Hematopoietic multipotent progenitor cell treated with erythropoietin and hydrocortisone succinate and interleukin-3 and kit ligand, for 17 days (in vitro differentiated cells): ENCODE results near the gene POLR1A.

Experiments
- DNase-seq: peaks from one replicate; pipeline ENCODE4 v3.0.0-alpha.2; 2015; ENCODE audit warnings: low spot score

The POLR1A gene

GRCh38 chr2:86105252-86105968 lies at the start of gene POLR1A:
TSS of gene POLR1A (minus strand) at chr2:86105886. CDS start at chr2:86105776, 110 bp downstream.
- DNase-seq, result peak; percentile 93

- DNase-seq, result no peak
These were observed 44.8 kb upstream of the POLR1A start for GRCh38 chr2:86150502-86150901.

DNA sequence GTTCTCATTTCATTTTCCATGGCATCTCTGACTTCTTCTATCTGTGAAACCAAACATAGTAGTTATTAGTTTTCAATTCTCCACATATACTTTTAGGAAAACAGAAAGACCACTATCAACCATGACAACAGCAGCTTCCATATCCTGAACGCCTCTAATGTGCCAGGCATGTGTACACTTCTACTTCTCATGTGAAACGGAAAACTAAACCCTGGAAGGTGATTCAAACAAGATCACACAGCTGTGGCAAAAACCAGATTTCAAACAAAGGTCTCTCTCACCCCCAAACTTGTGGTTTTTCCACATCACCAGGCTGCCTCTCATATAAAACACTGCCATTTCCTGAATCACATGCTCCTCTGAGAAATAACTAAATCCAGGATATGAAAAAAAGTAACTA lies 42.1 kb upstream of the POLR1A start:
- DNase-seq, result no peak

- DNase-seq, result no peak
These were observed 38.4 kb upstream of the POLR1A start for GRCh38 chr2:86143926-86144685.

DNA sequence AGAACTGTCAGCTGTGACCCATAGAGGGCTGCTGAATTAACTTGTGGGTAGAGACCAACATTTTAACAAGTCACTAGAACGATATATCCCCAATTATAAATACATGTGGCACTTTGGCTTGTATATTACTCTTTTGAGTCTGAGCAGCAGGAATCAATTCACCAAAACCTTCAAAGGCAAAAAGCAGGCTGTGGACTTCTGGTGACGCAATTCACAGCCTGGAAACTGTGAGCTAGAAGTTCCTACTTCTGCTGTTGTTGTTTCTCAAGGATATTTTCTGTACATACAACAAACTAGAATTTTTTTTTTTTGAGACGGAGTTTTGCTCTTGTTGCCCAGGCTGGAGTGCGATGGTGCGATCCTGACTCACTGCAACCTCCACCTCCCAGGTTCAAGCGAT lies 37.6 kb upstream of the POLR1A start:
- DNase-seq, result no peak

GRCh38 chr2:86142436-86143257 lies 37.0 kb upstream of the POLR1A start:
- no peak for DNase-seq

DNA sequence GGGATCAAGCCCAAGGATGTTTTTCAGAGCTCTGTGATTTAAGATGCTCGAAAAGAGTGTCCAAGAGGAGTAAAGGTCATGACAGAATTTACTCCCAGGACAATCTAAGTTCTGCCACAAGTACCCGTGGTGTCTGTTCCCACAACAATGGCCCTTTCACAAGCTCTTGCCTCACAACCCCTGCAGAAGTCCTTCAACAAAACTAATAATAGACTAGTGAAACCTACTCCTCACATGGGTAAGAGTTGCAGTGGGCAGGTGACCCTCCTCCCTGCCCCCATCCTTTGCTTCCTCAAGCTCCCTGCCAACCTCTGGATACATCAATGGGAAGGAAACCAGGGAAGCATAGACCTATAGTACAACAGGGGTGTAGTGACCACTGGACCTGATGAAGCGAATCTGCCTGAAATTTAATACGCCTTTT lies 35.3 kb upstream of the POLR1A start:
- no peak for DNase-seq

DNA sequence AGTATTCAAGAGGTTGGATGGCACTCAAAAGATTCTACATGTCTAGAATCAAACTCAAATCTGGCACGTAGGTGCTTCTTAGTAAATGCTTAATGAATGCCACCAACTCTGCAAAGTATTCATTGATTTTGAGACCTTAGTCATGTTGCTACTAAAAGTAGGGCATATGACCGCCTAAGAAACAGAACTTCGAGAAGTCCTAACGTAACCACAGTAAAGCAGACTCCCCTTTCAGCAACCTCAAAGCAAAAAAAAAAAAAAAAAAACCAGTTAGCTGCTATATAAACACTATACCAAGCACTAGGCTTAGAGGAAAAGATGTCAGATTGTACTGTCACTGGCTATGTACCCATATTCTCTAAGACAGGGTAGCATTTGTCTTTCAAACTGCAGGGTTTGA lies 34.3 kb upstream of the POLR1A start:
- no peak for DNase-seq

GRCh38 chr2:86138736-86139625 lies 33.3 kb upstream of the POLR1A start:
- DNase-seq, result no peak

DNA sequence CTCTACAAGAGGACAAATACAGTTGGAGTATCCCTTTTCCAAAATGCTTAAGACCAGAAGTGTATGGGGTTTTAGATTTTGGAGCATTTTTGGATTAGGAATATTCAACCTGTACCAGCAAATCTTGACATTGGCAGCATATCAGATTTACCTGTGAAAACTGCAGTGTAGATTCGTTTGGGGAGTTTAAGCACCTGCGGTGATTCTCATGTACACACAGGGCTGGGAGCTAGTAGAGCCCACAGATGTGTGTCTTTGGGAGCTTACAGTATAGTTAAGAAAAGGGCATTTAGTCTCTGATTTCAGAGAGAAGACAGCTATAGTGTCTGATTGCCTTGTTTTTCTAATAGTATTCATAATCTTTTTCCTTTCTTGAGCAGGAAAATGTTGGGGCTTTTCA lies 30.5 kb upstream of the POLR1A start:
- DNase-seq, result no peak

- no peak for DNase-seq
These were observed 30.0 kb upstream of the POLR1A start for GRCh38 chr2:86135653-86136052.

DNA sequence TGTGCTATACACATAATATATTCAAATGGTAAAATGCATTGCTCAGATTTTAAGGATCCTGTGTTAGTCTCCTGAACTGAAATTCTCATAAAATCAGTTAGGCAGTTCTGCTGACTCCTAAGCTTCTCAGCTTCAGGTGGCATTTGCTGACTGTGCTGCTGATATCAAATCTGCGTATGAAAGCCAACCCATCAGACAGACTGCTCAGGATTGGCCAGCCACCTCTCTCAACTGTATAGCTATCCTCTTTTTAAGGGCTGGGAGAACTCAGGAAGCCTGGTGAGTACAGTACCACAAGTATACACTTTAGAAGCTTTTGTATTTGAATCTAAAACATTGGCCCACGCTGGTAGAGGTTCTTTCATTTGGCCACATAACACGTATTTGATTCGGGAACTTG lies 29.0 kb upstream of the POLR1A start:
- no peak for DNase-seq

DNA sequence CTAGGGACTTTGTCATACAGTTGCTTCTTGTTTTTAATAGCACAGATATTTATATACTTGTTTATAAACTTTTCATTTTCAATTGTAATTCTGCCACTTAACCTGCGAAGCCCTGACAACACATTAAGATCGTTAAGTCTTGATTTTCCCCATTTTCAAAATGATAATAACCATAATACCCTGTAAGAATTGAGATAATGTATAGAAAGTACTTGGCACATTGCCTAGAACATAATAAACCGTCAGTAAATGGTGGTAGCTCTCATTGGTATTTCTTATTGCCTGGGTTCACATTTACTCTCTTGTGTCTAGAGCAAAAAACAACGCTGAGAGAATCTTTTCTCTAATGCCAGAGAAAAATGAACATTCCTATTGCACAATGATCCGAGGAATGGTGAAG lies 19.0 kb upstream of the POLR1A start:
- DNase-seq, result no peak

DNA sequence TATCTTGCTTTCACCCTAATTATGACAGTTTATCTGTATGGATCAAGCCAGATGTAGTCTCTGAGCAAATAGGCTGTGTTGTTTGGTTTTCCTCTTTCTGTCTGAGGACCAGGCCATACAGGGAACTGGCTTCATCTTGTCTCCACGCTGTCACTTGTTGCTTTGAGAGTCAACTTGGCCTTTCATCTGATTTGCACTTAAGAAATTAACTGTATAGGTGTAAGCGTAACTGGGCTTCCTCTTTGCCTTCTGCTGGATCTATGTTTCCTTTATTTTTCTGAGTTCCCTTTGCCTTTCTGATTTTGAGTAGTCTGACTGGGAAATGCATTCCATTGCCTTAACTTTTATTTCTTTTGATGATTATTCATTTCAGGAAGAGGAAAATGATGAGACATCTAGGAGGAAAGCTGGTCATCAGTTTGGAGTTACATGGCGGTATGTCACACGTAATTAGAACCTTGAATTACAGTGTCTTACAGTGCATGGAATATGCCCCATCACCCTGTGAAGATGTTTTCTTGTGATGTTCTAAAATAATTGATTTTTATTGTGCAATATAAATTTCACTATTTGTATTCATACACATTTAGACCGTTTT lies 17.7 kb upstream of the POLR1A start:
- DNase-seq, result no peak

GRCh38 chr2:86118130-86118529 lies 12.4 kb upstream of the POLR1A start:
- DNase-seq, result no peak

DNA sequence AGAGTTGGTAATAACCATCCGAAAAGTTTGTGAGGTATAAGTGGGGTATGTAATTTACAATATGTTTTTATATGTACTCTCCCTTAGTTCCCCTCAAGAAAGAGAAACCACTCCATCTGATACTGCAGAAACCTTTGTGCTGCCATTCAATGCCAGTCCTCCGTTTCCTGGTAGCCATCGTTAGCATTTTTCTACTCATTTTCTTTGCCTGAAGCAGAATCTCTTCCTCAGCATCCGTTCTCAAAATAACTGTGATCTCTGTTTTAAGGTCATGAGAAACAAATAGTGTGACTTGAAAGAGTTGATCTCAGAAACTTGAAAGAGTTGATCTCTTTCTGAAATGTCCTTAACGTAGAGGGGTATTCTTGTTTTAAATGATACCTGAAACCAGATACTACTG lies 1.3 kb upstream of the POLR1A start:
- peak; percentile 8 for DNase-seq

DNA sequence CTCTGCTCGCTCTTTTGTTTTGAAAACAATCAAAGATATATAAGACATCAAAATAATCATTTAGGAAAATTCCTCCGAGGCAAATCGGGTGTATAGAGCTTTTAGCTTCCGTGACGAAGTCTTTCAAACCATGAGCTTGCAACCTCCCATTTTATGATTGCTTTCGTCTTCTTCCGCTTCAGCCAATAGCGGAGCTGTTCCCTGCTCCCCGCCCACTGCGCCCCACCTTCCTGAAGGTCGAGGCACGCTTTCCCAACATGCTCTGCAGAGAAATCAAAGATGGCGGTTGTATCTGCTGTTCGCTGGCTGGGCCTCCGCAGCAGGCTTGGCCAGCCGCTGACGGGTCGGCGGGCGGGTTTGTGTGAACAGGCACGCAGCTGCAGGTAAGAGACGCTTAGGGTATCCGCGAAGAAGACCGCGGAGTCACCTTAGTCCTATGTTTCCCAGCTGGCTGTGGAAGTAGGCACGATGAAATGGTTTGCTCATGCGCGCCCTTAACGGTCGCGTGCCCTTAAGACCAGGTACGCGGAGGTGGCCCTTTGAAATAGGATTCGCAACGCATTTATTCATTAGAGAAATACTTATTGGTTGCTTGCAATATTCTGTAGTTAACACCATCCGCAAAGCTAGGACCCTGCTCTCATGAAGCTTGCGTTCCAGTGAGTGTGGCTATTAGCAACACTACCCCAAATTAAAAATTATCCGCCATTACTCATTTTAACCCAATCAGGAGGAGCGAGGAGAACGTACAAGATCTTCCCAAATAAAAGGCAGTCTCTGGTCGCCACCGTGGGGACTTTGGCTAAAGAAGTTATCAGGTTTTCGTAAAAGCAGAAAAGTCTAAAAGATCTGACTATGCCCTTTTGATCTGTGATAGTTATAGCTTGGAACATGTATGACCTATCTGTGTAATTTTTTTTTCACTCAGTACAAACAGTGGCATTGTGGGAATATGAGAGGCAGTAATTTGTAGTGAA lies 571 bp upstream of the POLR1A start, which contains the start of gene PTCD3:
TSS of gene PTCD3 (plus strand) at position 267 of the 977 bp plus-strand sequence. CDS start at position 280, 13 bp downstream.
- DNase-seq, result peak; percentile 95

- no peak for DNase-seq
These were observed 3.5 kb downstream of the POLR1A start for GRCh38 chr2:86102157-86102556.

GRCh38 chr2:86097913-86098312 lies 7.8 kb downstream of the POLR1A start:
- no peak for DNase-seq
